AG08396 (cell line): ENCODE data around the gene TMEM273.

Experiments
- DNase-seq: peaks from one replicate; pipeline ENCODE4 v3.0.0; 2012; ENCODE audit warnings: low spot score, mixed read lengths

TMEM273 gene

DNA sequence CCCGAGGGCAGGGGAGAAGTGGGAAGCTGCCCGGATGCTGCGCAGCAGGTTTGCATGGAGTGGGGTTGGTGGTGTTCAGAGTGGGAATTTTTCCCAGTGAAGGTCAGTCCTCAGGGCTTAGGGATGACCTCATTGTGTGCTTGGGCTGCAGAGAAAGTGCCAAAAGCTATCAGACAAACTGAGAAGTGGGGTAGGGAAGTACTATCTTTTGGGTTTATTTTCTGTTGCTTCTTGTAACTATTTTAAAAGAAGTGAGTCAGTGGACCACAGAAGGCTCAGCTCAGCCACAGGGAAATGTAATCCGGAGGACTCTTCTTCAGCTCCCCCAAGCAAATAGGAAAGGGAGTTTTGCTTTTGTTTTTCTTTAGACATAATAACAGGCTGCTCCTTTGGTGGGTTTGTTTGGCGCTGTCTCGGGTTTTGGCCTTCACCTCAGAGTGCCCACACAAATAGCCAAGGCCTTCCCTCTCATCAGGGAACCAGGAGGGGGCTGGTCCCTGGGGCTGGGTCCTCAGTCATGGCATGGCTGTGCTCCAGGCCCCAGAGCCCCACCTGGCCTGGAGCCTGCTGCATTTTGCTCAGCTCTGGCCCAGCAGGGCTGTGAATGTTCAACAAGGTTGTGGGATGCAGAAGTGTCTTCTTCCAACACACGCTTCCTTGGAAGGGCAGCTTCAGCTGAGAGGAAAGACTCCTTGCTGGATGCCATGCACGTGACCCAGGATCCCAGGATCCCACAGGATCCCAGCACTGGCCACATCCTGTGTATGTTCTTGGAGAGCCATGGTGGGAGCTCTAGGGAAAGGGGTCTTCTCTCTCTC, 49.0 kb downstream of the TMEM273 start:
- DNase-seq: peak; percentile 58

DNA sequence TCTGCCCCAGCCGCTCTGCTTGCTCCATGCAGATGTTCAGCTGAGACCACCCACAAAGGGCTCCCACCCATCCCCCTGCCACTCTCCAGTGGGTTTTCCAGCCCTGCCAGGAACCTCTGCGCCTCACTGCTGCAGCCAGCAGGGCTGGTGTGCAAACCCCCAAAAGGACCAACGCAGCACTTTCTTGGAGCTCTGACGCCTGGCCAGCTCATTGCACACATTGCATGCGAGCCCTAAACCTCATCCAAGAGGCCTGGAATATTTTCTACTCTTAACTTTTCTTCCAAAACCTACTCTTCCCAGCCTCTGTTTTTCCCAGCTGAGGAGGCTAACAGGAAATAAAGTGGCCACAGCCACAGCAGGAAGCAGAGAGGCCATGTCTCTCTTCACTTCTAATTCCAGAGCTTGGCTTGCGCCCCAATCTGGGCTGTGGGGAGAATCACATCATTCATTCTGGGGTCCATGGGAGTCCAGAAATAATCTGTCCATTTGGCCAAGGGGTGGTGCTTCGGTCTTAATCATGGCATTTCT, 49.8 kb downstream of the TMEM273 start:
- DNase-seq: peak; percentile 76

DNA sequence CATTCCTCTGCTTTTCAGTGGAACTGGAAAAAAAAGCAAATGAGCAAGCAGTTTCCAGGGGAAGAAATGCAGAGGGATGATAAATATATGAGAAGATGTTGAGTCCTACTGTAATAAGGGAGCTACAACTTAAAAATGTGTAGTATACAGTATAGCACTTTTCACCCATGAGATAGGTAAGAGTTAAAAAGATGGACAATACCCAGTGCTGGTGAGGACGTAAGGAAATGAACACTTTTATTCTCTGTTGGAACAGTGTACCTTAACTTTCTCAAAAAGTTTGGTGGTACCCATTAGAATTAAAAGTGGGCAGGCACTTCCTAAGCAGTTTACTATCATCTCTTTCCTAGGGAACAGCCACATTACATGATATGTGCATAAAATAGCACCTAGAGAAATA, 51.7 kb downstream of the TMEM273 start:
- DNase-seq: no peak

DNA sequence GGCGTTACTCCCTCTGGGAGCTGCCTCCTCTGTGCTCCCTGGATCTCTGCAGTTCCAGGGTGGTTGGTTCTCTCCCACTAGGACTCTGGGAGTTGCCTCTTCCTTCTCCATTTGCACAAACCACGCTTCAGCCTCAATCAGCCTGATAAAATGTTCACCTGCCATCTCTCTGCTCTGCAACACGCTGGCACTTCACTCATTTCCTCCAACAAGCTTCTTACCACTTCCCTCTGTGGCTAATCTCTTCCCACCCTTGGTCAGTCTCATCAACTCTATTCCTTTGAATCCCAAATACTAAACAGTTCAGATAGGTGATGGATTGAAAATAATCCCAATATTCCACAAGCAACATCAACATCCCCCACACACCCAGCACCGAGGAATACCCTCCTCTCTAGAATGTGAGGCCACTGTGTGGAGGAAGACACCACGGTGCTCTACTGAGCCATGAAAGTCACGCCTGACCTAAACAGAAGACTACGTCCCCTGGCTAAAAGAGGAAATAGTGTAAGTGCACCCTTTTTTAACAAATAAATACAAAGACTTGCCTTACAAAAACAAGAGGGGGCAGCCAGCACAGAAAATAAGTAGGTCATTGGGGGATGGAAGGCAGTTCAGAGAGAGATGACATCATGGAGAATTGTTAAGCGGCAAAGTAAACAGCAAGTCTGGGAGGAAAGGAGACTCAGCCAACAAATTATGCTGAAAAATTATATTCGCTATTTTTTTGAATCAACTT, 52.4 kb downstream of the TMEM273 start:
- peak; percentile 32 for DNase-seq

DNA sequence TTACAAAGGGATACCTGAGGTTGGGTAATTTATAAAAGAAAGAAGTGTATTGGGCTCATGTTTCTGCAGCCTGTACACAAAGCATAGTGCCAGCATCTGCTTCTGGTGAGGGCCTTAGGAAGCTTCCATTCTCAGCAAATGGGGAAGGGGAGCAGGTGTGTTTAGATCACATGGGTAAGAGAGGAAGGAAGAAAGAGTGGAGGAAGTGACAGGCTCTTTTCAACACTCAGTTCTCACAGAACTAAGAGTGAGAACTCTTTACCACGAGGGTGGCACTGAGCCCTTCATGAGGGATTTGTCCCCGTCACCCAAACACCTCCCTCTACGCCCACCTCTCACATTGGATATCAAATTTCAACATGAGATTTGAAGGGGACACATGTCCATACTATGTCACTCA, 53.9 kb downstream of the TMEM273 start:
- DNase-seq: no peak

DNA sequence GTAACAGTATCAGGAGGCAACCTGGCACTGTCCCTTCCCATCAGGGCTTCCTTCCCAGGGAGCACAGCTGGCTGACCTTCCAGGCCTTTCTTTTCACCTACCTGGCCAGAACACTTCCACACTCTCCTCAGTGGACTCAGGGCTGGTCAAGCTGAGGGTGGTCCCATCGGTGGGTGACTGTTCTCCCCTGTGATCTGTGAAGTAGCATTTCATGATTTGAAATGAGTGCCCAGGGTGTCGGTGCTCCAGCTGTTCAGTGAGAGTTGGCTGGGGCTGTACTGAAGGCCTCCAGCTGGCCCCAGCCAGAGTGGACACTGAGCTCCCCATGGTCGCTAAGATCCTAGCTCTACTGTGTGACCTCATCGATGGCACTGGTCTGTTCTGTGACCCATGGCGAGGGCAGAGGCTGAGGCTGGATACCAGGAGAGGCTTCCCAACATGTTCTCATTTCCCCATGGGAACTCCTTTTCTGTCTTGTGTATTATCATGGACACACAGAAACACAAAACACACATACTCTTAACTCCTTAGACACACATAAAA, 54.4 kb downstream of the TMEM273 start, which contains the start of gene FAM170B:
Gene FAM170B (minus strand): TSS at position 316 of the 543 bp plus-strand sequence. CDS start 103 bp downstream, at position 213.
- no peak for DNase-seq

DNA sequence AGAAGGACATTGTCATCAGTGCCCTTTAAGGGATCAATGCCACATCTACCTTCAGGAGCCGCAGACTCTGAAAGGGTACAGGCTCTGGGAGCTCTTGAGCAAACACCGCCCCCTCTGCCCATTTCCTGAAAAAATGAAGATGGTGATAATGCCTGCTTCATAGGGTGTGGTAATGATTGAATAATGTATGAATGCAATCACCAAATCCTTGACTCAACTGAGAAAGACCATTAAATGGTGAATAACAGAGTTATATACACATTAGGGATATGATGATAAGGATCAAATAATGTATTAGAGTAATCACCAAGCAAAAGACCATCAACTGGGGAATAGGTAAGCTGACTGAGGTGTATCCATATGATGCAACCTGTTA, 55.8 kb downstream of the TMEM273 start:
- no peak for DNase-seq

DNA sequence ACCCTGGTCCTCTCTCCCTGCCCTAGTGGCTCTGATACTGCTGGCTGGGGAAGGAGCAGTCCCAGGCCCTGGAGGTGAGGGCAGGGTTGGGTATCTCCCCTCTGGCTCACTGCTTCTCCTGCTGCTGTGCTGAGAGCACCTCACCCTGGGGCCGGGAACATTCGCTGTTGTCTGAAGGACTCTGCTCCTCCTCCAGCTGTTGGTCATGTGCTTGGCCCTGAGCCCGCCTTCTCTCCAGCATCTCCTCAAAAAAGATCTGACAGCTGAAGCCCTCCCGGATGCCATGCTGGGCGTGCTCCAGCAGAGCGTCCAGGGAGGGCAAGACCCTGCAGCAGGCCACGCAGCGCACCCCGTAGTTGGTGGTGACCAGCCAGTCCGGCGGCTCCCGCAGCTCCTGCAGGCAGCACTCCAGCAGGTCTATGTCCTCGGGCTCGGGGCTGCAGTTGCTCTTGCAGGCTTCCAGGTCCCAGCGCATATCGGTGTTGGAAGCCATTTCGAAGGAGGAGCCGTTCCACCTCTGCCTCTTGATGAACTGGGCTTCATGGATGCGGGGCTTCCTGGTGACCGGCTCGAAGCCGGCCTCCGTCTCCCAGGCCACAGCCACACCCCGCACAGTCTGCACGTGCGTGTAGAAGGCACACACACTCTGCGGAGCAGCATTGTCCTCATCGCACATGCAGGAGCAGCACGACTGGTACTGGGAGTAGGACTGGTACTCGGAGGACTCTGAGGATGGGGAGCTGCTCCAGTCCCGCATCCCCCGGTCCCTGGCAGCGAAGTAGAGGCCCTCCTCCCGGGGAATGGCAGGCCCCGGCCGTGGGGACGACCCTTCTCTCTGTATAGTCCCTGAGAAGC, 56.5 kb downstream of the TMEM273 start:
- DNase-seq: no peak

DNA sequence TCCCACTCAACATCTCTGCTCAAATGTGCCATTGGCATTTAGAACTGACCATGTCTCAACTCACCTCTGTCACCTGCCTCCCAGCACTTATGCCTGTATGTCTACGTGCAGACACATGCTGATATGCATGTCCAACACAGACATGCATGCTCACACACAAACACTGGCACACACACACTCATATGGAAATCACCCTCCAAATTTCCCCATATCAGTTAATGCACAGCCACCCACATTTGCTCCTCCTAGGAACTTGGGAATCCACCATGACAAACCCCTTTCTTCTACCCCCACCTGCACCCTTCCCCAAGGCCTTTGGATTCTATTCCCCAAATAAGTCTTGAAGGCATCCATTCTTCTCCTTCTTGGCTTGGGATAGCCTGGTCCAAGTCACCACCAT, 58.8 kb downstream of the TMEM273 start:
- no peak for DNase-seq

DNA sequence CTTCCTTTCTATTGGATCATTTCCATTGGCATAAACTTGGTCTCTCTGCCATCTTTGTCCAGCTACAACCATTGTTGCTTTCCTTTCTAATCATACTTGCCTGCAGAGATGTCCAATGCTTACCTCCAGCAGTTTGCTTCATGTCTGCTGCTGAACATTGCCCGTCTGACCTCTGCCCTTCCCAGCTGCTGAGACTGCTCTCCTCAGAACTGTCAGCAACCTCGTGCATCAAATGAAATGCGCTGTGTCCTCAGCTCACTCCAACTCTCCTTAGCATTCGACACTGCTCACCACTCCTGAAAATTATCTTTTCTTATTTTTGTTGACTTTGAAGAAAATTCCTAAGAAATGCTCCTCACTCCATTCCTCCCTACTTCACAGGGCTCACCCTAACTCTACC, 59.3 kb downstream of the TMEM273 start:
- no peak for DNase-seq

DNA sequence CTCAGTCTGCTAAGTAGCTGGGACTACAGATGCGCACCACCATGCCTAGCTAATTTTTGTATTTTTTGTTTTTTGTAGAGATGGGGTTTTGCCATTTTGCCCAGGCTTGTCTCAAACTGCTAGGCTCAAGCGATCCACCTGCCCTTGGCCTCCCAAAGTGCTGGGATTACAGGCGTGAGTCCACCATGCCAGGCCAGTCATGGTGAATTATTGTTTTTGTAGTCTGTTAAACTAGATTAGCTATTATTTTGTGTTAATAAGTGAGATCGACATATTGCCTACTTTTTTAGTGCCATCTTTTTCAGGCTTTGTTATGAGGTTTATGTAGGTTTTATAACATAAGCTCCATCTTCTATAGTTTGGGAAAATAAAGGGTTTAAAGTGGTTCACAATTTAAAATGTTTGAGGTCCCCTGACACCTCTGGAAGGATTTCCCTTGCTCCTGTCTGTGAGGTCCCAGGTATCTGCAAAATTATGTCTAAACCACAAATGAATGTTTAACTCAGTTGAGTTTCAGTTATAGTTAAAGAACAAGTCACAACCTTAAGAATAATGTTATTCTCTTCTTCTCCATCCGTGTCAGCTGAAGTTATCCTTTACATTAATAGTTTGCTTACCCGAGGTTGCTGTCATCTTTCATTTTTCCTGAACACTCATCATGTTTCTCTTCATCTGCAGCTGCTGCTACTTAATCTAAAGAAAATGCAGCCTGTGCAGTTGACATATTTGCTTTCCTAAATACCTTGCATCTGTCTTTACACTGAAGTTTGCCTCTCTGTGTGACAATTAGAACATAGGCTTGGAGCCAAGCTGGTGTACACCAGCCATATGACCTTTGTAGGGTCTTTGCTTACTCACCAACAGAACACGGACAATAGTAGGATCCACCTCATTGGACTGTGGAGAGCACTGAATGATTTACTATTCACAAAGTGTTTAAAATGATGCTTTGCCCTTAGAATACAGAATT, 63.9 kb downstream of the TMEM273 start:
- no peak for DNase-seq

DNA sequence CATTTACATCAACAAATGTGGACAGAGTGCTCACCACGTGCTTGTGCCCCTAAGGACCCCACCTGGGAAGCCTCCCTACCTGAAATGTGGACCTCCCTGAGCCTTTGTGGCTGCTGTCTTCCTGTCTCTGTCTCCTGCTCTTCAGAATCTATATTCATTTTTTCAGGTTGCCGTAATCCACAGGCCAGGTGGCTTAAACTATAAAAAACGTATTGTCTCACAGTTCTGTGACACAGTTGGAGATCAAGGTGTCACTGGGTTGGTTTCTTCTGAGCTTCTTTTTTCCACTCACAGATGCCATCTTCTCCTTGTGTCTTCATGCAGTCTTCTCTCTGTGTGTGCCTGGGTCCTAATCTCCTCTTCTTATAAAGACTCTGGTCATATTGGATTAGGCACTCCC, 67.3 kb downstream of the TMEM273 start:
- no peak for DNase-seq

DNA sequence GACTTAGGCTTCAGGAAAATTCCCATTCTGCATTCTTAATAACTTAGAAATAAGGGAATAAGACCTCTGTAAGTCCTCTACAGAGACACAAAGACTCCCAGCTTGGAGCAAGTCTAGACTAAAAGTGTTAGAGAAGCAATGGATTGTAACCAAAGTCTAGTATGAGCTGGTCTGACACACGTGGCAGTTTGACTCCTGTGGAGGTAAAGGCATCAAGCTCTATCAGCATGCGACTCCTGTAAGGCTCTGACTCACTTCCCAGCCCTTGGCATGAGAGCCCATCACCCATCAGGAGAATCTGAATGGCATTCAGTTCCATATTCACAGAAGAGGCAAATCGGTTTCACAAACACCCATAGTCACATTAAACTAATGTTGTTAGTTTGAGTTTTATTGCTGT, 68.4 kb downstream of the TMEM273 start:
- DNase-seq: no peak

DNA sequence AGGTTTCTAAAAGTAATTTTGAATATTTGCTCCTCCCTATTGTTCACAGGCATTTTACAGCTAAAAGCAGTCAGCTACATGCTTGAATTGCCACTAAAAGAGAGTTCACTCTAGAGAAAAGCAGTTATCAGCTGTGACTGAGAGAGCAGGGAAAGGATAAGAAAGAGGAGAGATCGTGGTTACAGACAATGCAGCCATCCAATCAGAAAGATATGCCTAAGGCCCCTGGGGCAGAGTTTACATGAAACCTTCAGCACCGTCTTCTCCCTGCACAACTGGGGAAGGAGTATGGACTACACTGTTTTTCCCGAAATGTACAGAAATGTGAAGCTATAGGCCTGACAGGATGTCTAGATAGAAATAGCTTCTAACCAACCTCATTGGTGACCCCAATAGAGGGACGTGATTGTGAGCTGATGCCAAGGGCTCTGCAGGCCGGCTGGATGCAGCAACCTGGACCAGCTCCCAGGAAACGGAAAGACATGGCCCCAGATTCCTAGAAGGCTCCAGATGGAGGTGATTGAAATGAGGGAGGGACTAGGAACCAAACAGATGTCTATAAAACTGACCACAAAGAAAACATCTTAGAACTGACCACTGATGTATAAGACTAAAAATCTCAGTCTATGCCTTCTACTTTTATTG, 69.6 kb downstream of the TMEM273 start:
- DNase-seq: no peak

DNA sequence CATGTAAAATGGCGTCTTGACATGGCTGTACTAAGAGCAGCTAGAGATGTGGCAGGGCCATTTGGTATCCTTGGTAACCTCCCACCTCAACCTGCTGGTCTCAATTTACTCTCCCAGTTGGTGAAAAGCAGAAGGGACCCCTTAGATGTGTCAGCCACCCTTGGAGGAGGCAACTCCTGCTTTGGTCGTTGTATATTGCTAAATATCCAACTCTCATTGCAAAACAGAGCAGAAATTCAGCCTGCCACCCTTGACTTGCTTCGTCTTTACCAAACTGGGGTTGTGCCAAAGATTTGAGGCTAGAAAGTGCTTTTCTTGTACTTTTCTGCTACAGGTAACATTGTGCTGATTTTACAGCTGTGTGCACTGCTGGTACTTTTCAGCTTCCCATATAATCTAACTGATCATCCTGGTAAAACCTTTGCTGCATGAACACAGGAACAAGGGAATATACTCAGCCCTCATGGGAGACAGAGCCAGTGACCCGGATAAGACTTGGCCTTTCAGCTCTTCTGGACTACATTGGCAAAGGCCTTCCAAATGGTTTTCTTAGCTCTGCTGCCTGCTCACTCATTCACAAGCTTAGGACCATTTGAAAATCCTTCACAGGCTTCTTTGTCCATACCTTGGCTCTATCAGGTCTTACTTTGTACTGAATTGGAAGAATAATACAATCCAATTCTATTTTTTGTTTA, 70.7 kb downstream of the TMEM273 start:
- DNase-seq: no peak

DNA sequence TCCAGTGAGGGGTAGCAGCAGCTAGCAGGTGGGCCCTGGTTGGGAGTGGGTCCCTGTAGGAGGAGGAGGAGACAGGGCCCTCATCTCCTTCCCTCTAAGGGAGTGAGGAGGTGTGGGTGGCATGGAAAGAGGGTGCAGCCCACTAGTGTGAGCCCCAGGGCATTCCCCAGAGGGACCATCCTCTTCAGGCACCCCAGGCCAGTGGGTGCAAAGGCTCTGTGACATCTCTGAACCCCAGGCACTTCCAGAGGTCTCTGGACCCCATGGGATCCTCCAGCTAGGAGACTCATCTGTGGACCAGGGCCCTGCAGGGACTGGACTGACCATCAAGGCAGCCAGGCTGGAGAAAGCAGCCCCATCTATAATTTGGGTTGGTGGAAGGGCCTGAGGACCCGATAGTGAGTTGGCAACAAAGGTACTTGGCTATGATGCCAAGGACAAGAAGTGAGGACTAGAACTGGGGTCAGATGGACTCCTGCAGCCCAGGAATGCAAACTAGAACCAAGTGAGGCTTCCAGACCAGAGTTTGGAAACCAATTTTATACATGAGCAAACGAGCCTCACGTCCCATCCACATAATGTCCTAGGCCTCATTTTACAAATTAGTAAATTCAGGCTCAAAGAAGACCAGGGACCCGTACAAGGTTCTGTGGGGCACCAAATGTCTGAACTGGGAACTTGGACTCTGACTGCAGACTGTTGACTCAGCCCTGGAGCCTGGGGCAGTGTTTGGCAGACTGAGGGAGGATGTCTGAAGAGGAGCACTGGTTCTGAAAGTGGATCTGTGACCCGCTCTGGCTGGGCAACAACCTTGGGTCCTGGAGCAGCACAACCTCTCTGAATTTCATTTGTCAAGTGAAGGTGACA, 71.4 kb downstream of the TMEM273 start:
- no peak for DNase-seq

DNA sequence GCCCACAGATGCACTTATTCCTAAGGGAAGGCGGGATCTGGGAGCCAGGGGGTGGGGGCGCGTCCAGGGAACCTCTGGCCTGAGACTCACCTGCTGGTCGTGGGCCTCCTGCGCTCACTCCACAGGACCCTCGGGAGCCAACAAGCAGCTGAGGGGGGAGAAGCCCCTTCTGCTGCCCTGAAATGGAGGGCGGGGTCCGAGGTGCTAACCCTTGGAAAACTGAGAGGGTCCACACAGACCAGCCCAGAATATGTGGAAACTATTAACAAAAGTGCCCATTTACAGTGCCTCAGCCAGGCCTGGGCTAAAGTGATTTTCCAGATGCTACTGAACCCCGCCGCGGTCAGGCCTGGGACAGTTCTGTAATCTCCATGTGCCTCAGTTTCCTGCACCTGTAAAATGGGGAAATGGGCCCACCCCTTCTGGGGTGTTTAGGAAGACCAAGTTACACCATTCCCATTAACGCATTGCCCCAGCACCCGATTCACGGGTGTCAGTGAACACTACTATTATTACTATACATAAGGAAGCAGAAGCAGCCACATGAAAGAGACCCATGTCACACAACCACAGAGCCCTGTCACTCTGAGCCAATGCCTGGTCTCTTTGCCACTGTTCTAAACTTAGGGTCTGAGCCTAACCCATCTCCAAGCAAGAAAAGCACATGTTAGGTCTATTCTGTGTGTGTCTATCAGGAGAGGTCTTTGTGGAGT, 72.2 kb downstream of the TMEM273 start:
- DNase-seq: no peak
